ENCODE data around the gene GSC. TPM values are rescaled to one million over a fixed set of nuclear protein-coding genes. Genes with fewer than 3 reads are reported as not detected.

Gene GSC
- total and polyA plus RNA-seq, 2 of the 4 experiments (the other 2 are of a cell fraction) = not detected

DNA sequence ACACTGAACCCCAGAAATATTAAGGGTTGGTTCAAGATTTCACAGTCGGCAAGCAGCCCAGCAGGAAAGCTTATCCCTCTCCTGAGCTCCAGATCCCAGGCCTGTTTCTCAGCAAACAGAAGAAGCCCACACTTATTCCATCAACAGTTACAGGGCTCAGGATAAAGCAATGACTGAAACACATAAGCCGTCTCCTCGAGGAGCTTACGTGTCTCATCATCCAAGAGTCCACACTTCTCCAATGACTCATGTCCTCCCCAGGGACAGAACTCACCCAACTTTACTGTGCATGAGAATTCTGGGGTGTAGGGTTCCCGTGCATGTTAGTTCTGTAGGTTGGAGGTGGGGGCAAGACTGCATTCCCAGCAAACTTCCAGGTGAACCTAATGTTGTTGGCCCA lies 31.2 kb downstream of the GSC start:
- no peak for DNase-seq
- H4K91ac ChIP-seq (ENCODE audit: insufficient read depth, low read depth, low read length) = no peak overlapping the region
- H3K9me1 ChIP-seq (ENCODE audit: insufficient read depth, low read length) = no peaks in the 10 kb centered on the region
- H3K4ac ChIP-seq (ENCODE audit: low read depth, low read length) = no peak overlapping the region
- H2AK9ac ChIP-seq (replicated peaks; ENCODE audit: low read depth, low read length, poor library complexity) = no peak overlapping the region
- H3K4me3 ChIP-seq (ENCODE audit: insufficient read depth, low read depth, low read length) = no peak overlapping the region
- no peaks in the 10 kb centered on the region for H3K4me1 ChIP-seq (ENCODE audit: control insufficient read depth, insufficient read depth, low read length)
- intact Hi-C loops (cut with micrococcal nuclease) (no loop called here), in situ Hi-C loops (cut with MboI; ENCODE audit: low sequenced_read_pairs) (no loop called here), dilution Hi-C loops (cut with HindIII; ENCODE audit: low sequenced_read_pairs, unreplicated experiment) (no loop called here)
- H3K4me2 ChIP-seq (ENCODE audit: low read depth, low read length) = no peak overlapping the region
- no peak overlapping the region for H4K8ac ChIP-seq (ENCODE audit: low read depth in 2 of 2, low read length in 2 of 2)
- no peak overlapping the region for H4K5ac ChIP-seq (ENCODE audit: low read depth, low read length)
- CTCF ChIA-PET = no interaction called here
- no peak overlapping the region for H2AK5ac ChIP-seq (ENCODE audit: low read depth, low read length)
- no peak overlapping the region for H3K9ac ChIP-seq (ENCODE audit: low read depth, low read length)
- no peak overlapping the region for H2BK20ac ChIP-seq (ENCODE audit: low read depth, low read length)
- TF ChIP-seq POLR2A (IDR thresholded peaks at IDR 0.05; ENCODE audit: low read depth, low read length) (no peak), NFE2L2 (IDR thresholded peaks at IDR 0.05; ENCODE audit: low read depth, low read length) (no peak), MAZ (IDR thresholded peaks at IDR 0.05; ENCODE audit: borderline replicate concordance, low read depth, low read length) (no peak), MXI1 (IDR thresholded peaks at IDR 0.05; ENCODE audit: borderline replicate concordance, low read depth, low read length) (no peak), RAD21 (IDR thresholded peaks at IDR 0.05; ENCODE audit: low read length) (no peak), RCOR1 (IDR thresholded peaks at IDR 0.05; ENCODE audit: insufficient replicate concordance, low read length) (no peak), FOS (IDR thresholded peaks at IDR 0.05; ENCODE audit: low read depth, low read length) (no peak), BHLHE40 (IDR thresholded peaks at IDR 0.05; ENCODE audit: low read depth, low read length) (no peak)
- TF ChIP-seq, protein P1, sequence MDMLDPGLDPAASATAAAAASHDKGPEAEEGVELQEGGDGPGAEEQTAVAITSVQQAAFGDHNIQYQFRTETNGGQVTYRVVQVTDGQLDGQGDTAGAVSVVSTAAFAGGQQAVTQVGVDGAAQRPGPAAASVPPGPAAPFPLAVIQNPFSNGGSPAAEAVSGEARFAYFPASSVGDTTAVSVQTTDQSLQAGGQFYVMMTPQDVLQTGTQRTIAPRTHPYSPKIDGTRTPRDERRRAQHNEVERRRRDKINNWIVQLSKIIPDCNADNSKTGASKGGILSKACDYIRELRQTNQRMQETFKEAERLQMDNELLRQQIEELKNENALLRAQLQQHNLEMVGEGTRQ (IDR thresholded peaks at IDR 0.05; ENCODE audit: low read depth, low read length) = no peak
- TF ChIP-seq, protein P2, sequence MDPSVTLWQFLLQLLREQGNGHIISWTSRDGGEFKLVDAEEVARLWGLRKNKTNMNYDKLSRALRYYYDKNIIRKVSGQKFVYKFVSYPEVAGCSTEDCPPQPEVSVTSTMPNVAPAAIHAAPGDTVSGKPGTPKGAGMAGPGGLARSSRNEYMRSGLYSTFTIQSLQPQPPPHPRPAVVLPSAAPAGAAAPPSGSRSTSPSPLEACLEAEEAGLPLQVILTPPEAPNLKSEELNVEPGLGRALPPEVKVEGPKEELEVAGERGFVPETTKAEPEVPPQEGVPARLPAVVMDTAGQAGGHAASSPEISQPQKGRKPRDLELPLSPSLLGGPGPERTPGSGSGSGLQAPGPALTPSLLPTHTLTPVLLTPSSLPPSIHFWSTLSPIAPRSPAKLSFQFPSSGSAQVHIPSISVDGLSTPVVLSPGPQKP (IDR thresholded peaks at IDR 0.05; ENCODE audit: borderline replicate concordance, low read depth, low read length) = no peak
- no peaks in the 10 kb centered on the region for H3K9me3 ChIP-seq (ENCODE audit: control insufficient read depth, insufficient read depth, low read length)
- no peak overlapping the region for H2BK15ac ChIP-seq (ENCODE audit: low read depth, low read length)
- POLR2A ChIA-PET (ENCODE audit: unreplicated experiment) = no interaction called here
- WGBS, 2 experiments (ENCODE audit: extremely low coverage in 2 of 2, insufficient read length in 1 of 2) = 80% methylated on average over 1 of the region's 5 CpGs; no CpG with 5 or more reads in 1 of the 2 experiments
- H3K56ac ChIP-seq (ENCODE audit: extremely low read depth, insufficient read depth, low read length) = no peak overlapping the region
- H3K36me3 ChIP-seq (ENCODE audit: control insufficient read depth, insufficient read depth, low read length) = no peaks in the 10 kb centered on the region
- H3K23ac ChIP-seq (ENCODE audit: low read depth, low read length) = no peak overlapping the region
- H3K14ac ChIP-seq (replicated peaks; ENCODE audit: low read depth, low read length) = no peak overlapping the region
- H2BK5ac ChIP-seq (ENCODE audit: low read depth, low read length, poor library complexity, severe bottlenecking) = no peak overlapping the region
- no peak overlapping the region for H2AFZ ChIP-seq (replicated peaks; ENCODE audit: low read length, poor library complexity)
- H3K27me3 ChIP-seq (ENCODE audit: control insufficient read depth, insufficient read depth, low read length) = no peaks in the 10 kb centered on the region
- no peak overlapping the region for H2BK120ac ChIP-seq (ENCODE audit: low read depth, low read length)
- no peaks in the 10 kb centered on the region for H3K79me1 ChIP-seq (ENCODE audit: low read depth in 1 of 2, low read length in 2 of 2)
- BruUV-seq (replicated peaks) = no TSS peak
- no peaks in the 10 kb centered on the region for H4K20me1 ChIP-seq (ENCODE audit: insufficient read depth, low read length)
- no peak for ATAC-seq (ENCODE audit: low read depth)
- no peak overlapping the region for H3K18ac ChIP-seq (ENCODE audit: low read depth, low read length)
- H3K27ac ChIP-seq (ENCODE audit: insufficient read depth, low read length) = no peak overlapping the region

All from IMR-90 (cell line).